ACC112 (cell line): ENCODE results near the gene FAM124A.

Source experiments
- H2AFZ ChIP-seq: fragments of 200-600 bp; sonication (generic); one replicate; pipeline ENCODE4 v1.6.0; 2017; ENCODE audit warnings: antibody characterized with exemption, low read length; ENCODE audit not compliant: unreplicated experiment
- H3K27ac ChIP-seq: fragments of 200-600 bp; sonication (generic); 2 replicates; pipeline ENCODE4 v1.5.1; 2014; ENCODE audit warnings: low read depth, mild to moderate bottlenecking, antibody characterized with exemption, low read length, moderate library complexity
- H3K27me3 ChIP-seq: fragments of 200-600 bp; sonication (generic); 2 replicates; pipeline ENCODE4 v1.6.1; 2014; ENCODE audit warnings: mild to moderate bottlenecking, antibody characterized with exemption, low read length, moderate library complexity, mixed read lengths; ENCODE audit not compliant: insufficient read depth
- H3K36me3 ChIP-seq: fragments of 200-600 bp; sonication (generic); 2 replicates; pipeline ENCODE4 v1.6.1; 2016; ENCODE audit warnings: mild to moderate bottlenecking, antibody characterized with exemption, low read length, moderate library complexity, mixed read lengths; ENCODE audit not compliant: insufficient read depth
- H3K4me1 ChIP-seq: fragments of 200-600 bp; sonication (generic); one replicate; pipeline ENCODE4 v1.6.1; 2016; ENCODE audit warnings: low read length, mixed read lengths; ENCODE audit not compliant: insufficient read depth, unreplicated experiment, control insufficient read depth
- H3K4me3 ChIP-seq: fragments of 200-600 bp; sonication (generic); 2 replicates; pipeline ENCODE4 v1.5.1; 2014; ENCODE audit warnings: mild to moderate bottlenecking, low read depth, low read length
- H3K79me2 ChIP-seq: fragments of 200-600 bp; sonication (generic); one replicate; pipeline ENCODE4 v1.6.0; 2016; ENCODE audit warnings: low read length; ENCODE audit not compliant: control insufficient read depth, unreplicated experiment, insufficient read depth

Gene FAM124A

DNA sequence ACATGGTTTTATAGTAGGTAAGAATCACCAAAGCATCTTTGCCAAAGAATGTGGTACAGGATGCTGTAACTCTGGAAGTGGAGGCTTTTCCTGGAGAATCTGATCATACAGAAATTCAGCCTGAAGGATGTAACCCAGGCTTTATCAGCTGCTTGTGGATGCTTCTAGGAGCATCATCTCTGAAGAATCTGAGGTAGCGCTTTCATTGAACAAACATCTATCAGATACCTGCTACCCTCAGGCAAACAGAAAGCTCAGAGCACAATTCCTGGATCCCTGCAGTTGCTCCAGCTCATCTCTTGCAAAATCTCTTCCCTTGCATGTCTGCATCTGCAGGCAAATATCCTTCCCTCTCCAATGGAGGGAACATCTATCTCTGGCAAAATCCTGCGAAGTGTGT lies 9.3 kb downstream of the FAM124A start:
- no peaks in the 10 kb centered on the region for H3K79me2 ChIP-seq
- H3K27me3 ChIP-seq = no peaks in the 10 kb centered on the region
- no peaks in the 10 kb centered on the region for H3K36me3 ChIP-seq
- H3K4me1 ChIP-seq = no peaks in the 10 kb centered on the region
- no peak overlapping the region for H3K4me3 ChIP-seq
- H3K27ac ChIP-seq = no peak overlapping the region
- no peak overlapping the region for H2AFZ ChIP-seq

DNA sequence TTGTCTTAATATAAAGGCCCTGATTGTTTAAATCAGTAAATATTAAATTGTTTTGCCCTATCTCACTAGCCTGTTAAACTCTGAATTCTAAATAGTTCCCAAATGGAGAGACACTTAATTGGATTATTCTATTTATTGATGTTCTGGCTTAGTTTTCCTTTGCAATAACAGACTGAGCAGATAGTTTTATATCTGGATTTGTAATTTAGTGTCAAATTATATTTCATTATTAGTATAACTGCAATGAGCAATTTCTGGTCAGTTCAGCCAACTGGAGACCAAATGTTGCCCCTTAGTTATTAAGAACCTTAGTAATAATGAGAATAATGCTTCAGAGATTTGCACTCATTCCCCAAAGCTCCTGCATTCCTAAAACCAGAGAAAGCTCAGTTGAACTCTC lies 10.1 kb downstream of the FAM124A start:
- Histone ChIP-seq H3K4me3 (no peak overlapping the region), H3K79me2 (no peaks in the 10 kb centered on the region), H3K27me3 (no peaks in the 10 kb centered on the region), H2AFZ (no peak overlapping the region), H3K27ac (no peak overlapping the region), H3K36me3 (no peaks in the 10 kb centered on the region), H3K4me1 (no peaks in the 10 kb centered on the region)

DNA sequence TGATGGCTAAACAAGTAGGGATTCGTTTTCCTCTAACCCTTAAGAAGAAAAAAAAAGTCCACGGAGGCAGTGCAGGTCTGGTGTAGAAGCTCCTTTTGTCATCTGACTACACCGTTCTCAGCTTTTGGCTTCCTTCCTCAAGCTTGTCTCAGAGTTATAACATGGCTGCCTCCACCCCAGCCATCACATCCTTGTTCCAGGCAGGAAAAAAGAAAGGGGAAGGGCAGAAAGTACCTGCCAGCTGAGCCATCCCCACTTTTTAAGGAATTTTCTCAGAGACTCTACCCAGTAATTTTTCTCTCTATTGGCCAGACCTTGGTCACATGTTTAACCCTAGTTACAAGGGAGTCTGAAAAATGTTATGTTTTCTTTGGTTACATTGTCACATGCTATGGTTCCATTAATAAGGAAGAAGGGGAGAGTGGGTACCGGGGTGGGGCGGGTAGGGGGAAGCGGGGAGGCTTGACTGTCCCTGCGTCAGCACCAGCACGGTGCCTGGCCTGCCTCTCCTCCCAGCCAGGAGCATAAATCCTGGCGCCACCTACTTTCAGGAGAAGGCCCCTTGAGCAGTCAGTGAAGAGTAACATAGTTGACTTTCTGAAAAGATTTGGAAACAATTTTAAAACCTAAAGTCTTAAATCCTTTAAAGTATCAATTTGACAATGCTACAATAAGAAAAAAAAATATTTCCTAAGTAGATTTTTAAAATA lies 11.1 kb downstream of the FAM124A start:
- Histone ChIP-seq H3K27me3 (no peaks in the 10 kb centered on the region), H3K36me3 (no peaks in the 10 kb centered on the region), H3K4me1 (no peaks in the 10 kb centered on the region), H2AFZ (no peak overlapping the region), H3K27ac (no peak overlapping the region), H3K79me2 (no peaks in the 10 kb centered on the region), H3K4me3 (no peak overlapping the region)

DNA sequence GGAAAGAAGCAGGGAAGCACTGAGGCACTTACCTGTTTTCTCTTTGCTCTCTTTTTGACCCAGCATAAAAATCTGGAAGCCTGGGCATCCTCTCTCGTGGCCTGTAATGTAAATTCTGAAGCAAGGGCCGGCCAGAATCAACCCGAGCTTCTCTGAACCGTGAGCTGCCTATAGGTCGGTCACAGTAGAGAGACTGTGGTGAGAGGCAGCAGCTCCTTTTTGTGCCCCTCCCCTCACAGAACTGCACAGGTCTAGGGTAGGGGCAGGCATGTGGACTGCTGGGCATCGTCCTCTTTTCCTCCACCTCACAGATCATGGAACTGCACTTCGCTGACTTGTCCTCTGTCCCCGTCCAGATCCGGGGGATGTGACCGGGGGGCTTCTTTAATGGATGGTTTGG lies 12.5 kb downstream of the FAM124A start:
- H3K4me1 ChIP-seq = no peaks in the 10 kb centered on the region
- H3K27ac ChIP-seq = no peak overlapping the region
- no peak overlapping the region for H3K4me3 ChIP-seq
- no peaks in the 10 kb centered on the region for H3K36me3 ChIP-seq
- H3K79me2 ChIP-seq = no peaks in the 10 kb centered on the region
- no peaks in the 10 kb centered on the region for H3K27me3 ChIP-seq
- no peak overlapping the region for H2AFZ ChIP-seq

DNA sequence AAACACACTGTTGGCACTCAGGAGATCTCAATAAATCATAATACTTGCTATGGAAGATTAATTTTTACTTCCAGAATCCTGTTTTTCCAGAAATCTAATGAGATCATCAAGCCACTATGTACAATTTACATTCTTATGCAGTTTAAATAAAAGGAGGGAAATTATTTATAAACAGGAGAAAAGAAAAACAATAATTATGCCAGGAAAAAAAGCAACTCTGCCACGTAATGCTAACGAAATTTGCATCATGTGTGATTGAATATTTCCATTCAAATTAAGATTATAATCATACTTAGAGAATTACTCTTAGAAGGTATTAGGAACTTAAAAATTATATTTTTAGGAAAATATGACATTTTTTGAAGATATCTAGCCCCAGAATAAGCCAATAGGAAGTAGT lies 13.0 kb downstream of the FAM124A start:
- Histone ChIP-seq H2AFZ (no peak overlapping the region), H3K4me1 (no peaks in the 10 kb centered on the region), H3K27me3 (no peaks in the 10 kb centered on the region), H3K27ac (no peak overlapping the region), H3K4me3 (no peak overlapping the region), H3K79me2 (no peaks in the 10 kb centered on the region), H3K36me3 (no peaks in the 10 kb centered on the region)

DNA sequence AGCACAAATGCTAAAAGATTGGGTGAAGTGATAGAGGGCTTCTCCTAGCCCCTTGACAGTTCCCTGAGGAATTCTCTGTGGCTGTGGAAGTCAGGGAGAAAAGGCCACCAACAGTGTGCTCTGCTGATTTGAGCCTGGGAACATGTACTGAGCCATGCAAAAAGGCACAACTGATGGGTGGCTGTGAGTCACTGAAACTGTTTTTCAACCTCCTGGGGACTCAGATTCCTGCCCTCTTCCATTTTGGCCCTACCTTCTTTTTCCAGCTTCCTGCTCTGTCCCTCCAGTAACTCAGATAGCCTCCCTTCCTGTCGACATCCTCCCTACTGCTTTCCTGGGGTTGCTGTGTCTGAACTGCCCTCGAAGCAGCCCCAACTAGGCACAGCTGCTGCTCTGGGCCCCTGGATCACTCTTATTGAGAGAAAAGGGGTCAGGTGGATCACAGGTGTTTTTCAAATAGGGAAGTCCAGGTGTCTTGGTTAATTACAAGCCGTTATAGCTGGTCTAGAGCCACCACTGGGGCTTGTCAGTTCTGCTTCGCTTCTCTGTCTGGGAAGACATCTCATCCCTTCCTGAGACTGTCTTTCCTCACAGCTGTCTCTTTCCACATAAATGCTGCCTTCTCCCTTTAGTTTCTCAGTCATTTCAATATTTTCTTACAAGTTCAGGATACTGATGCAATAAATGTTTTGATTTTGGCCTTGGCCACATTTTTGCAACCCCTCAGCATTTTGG lies 13.7 kb downstream of the FAM124A start:
- H3K36me3 ChIP-seq = no peaks in the 10 kb centered on the region

DNA sequence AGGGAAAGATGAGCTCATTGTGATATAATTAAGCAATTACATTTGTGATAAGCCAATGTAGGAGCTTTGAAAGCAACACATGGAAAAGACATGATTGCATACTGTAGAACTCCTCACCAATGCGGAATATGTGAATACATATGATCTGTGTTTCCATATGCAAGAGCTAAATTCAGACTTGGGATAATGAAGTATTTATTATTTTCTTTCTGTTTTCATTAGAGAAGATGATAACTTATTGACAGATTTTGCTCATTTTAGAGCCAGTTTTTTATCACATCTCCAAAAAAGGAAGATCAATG lies 14.2 kb downstream of the FAM124A start:
- no peak overlapping the region for H3K4me3 ChIP-seq
- no peak overlapping the region for H2AFZ ChIP-seq
- no peaks in the 10 kb centered on the region for H3K79me2 ChIP-seq
- no peak overlapping the region for H3K27ac ChIP-seq
- no peaks in the 10 kb centered on the region for H3K27me3 ChIP-seq
- no peaks in the 10 kb centered on the region for H3K36me3 ChIP-seq
- H3K4me1 ChIP-seq = peaks cover 11% of the 10 kb centered on the region

More for the DNA sequence above, 13.7 kb downstream of the FAM124A start:
- no peaks in the 10 kb centered on the region for H3K27me3 ChIP-seq
- no peak overlapping the region for H2AFZ ChIP-seq
- no peaks in the 10 kb centered on the region for H3K79me2 ChIP-seq
- no peak overlapping the region for H3K27ac ChIP-seq
- H3K4me3 ChIP-seq = no peak overlapping the region
- peaks cover 6% of the 10 kb centered on the region for H3K4me1 ChIP-seq

DNA sequence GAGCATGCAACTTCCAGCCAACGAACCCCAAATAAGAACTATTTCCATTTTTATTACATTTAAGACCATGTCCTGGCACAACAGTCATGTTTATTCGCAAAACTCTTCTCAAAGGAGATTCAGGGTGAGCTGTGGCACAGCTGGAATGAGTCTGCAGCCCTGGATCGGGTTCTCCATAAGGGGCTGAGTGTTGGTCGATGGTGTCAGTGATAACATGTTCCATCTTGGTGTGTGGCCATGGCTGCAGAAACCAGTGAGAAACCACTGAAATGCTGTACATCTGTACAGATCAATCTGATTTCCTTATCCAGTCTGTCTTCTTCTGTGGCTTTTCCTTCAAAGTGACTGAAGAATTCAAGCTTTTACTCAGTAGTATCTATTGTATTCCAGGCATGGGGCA lies 15.2 kb downstream of the FAM124A start:
- H3K27ac ChIP-seq = no peak overlapping the region
- no peaks in the 10 kb centered on the region for H3K79me2 ChIP-seq
- H3K36me3 ChIP-seq = no peaks in the 10 kb centered on the region
- H3K27me3 ChIP-seq = no peaks in the 10 kb centered on the region
- no peak overlapping the region for H3K4me3 ChIP-seq
- no peak overlapping the region for H2AFZ ChIP-seq
- H3K4me1 ChIP-seq = peaks cover 13% of the 10 kb centered on the region

DNA sequence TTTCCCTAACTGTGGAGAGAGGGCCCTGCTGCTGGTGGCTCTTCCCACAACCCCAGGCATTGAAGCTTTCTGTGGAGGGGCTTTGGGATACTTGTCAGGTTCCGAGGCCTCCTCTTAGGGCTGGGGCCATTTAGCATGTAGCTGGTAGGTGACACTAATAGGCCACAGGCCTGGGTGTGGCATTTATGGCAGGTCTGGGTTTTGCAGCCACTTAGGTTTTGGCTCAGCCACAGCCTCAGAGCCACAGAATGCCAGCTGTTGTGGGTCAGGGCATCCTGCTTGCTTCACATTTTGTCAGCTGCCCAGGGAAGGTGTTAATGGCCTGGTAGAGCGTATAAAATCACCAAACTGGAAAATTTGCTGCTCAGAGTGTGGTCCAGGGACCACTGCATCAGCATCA lies 15.7 kb downstream of the FAM124A start:
- H3K79me2 ChIP-seq = no peaks in the 10 kb centered on the region
- no peak overlapping the region for H2AFZ ChIP-seq
- H3K4me3 ChIP-seq = no peak overlapping the region
- H3K27me3 ChIP-seq = no peaks in the 10 kb centered on the region
- peaks cover 13% of the 10 kb centered on the region for H3K4me1 ChIP-seq
- no peak overlapping the region for H3K27ac ChIP-seq
- no peaks in the 10 kb centered on the region for H3K36me3 ChIP-seq

DNA sequence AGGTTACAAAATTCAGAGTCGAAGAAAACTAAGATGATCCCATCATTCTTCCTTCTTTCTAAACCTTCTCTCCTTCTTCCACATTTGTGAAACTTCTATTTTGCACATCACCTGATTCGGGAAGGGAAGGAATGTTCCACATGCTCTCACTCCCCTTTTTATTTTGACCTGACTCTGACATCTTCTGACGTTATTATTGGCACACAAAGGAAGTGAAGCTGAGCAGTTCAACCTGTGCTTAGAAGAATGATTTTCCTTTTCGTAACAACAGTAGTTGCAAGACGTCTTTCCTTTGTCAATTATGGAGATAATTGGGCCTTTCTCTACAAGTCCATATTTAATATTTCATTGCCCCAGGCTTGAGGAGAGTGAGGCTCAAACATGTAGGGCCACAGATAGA lies 18.0 kb downstream of the FAM124A start:
- peaks cover 13% of the 10 kb centered on the region for H3K4me1 ChIP-seq
- H3K27me3 ChIP-seq = no peaks in the 10 kb centered on the region
- no peaks in the 10 kb centered on the region for H3K36me3 ChIP-seq
- H2AFZ ChIP-seq = no peak overlapping the region
- H3K79me2 ChIP-seq = no peaks in the 10 kb centered on the region
- H3K4me3 ChIP-seq = no peak overlapping the region
- peak overlapping the region; percentile 85; the same call in 1 of the 2 replicates for H3K27ac ChIP-seq

DNA sequence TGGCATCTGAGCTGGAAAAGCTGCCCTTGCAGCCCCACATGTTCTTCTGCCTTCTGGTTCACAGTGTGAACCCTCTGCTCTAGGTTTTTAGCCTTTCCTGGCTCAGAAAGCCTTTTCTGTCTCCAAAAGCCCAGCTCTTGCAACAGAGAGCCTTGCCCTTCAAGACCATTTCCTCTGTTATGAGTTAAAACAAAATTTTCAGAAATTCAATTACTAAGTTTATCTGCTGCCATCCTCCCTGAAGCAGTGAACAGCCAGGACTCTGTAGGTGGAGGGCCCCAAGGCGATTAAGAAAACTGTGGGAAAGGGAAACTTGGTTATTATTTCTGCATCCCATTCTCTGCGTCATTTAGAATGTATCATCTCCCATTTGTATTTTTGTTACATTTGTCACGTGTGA lies 18.8 kb downstream of the FAM124A start:
- no peaks in the 10 kb centered on the region for H3K36me3 ChIP-seq
- H3K79me2 ChIP-seq = no peaks in the 10 kb centered on the region
- H3K4me1 ChIP-seq = peaks cover 13% of the 10 kb centered on the region
- H3K27me3 ChIP-seq = no peaks in the 10 kb centered on the region
- H2AFZ ChIP-seq = peak overlapping the region; percentile 50
- peak overlapping the region; percentile 85 for H3K27ac ChIP-seq
- no peak overlapping the region for H3K4me3 ChIP-seq
